Transverse colon (tissue), 3 donors: Measurements from ENCODE around the gene CADM2.

Experiments used
- EP300 ChIP-seq: sonication (generic); formaldehyde crosslinking; IDR thresholded peaks from one replicate; pipeline ENCODE4 v1.6.1; 2017; ENCODE audit warnings: antibody characterized with exemption, low read depth
- POLR2AphosphoS5 ChIP-seq, 3 donors: sonication (generic); formaldehyde crosslinking; IDR thresholded peaks; one replicate each; pipeline ENCODE4 v1.6.1; 2016; ENCODE audit warnings: antibody characterized with exemption in 3 of 3

GRCh38 chr3:84984429-84984828 lies 25.6 kb downstream of the CADM2 start:
- TF ChIP-seq POLR2AphosphoS5 (IDR thresholded peaks at IDR 0.05), result no peak
- no peak for TF ChIP-seq EP300
